DMS153 treated with DMSO at 0.1 percent for 48 hours (cell line): ENCODE data around the gene MTPN.

ENCODE experiments used
- DNase-seq: peaks from one replicate; lab custom pipeline; 2025; ENCODE audit not compliant: unreplicated experiment; lab: John Stamatoyannopoulos, UW

MTPN gene

DNA sequence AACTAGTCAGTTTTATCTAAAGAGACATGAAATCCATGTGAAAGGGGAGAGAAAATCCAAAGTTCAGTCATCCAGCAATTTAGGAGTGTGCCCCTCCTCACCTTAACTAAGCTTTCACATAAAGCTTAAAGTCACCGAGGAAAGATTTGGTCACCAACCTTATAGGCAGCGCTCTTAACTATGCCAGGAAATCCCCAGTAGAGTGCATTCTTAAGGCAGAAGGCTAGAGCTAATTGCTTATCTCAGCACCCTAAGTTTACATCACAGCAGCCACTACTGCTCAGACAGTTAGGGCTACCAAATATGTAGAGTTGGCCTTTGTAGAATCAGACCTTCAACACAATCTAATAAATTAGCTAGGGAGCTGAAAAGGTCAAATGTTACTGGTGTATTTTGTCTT is 47.9 kb downstream of the MTPN start:
- DNase-seq: no peak

- no peak for DNase-seq
Measured at GRCh38 chr7:135928136-135928535, 49.0 kb downstream of the MTPN start.

GRCh38 chr7:135925210-135925609 is 51.9 kb downstream of the MTPN start:
- no peak for DNase-seq

DNA sequence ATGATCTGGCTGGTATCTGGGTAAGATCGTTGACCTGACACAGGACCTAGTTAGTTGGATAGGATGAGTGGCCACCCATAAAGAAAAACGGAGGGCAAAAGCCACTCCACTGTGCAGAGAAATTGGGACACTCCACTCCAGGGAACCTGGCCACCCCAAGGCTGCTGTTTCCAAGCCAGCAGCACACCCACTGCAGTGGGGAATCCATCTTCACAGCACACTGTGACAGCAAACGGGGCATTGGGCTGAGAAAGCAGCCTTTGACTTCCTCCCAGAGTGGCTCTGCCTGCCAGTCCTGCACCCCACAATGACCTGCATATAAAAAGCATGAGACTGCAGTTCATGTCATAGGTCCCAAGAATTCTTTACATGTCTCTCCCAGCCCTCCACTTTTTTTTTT is 52.9 kb downstream of the MTPN start:
- DNase-seq: no peak

DNA sequence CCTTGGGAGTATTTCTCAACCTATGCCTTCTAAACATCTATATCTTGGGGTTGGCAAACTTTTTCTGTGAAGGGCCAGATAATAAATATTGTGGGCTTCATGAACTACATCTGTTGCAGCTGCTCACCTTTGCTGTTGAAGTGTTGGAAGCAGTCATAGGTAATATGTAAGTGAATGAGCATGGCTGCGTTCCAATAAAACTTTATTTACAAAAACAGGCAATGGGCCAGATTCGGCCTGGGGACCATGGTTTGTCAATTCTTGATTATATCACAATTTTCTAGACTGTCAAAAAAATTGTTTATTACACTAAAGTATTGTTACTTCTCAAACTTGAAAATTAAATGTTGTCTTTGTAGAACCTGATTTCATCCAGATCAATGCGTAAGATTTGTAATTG is 54.9 kb downstream of the MTPN start:
- no peak for DNase-seq

DNA sequence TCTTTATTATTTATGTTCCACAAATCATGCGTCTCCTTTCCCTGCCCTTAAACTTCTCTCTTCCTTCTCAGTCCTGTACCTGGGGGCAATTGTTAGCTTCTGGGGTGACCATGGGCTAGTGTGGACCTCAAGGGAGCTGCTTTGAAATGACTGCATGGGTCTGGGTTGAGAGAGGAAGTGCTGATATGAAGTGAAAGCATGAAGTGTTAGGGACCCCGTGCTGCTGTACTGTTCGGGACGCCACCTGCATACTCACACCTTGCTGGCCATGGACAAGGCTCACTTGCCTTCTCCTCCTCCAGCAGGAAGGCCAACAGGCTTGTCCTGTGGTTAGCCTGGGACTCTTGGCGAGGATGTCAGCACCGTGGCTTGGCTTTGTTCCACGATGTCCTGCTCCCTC is 56.7 kb downstream of the MTPN start:
- no peak for DNase-seq

GRCh38 chr7:135919071-135919841 is 57.9 kb downstream of the MTPN start:
- no peak for DNase-seq

GRCh38 chr7:135918134-135918533 is 59.0 kb downstream of the MTPN start:
- DNase-seq: no peak

- no peak for DNase-seq
Measured at GRCh38 chr7:135917721-135918120, 59.4 kb downstream of the MTPN start.

DNA sequence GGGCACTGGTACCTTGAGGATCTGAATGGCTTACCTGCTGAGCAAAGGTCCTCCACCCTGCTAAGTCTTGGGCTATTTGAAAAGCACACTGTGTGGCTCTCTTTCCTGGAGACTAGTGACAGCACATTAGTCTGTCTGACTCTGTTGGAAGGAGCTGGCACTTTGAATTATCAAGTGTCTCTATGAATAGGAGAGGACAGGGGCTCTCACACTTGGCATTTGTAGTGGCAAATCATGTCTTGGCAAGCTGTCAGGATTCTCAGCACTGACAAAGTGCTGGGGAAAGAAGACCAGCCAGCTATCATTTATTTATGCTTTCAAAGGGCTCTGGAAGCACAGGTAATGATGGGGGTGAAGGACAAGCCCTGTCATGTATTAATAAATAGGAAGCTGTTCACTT is 62.8 kb downstream of the MTPN start:
- no peak for DNase-seq

DNA sequence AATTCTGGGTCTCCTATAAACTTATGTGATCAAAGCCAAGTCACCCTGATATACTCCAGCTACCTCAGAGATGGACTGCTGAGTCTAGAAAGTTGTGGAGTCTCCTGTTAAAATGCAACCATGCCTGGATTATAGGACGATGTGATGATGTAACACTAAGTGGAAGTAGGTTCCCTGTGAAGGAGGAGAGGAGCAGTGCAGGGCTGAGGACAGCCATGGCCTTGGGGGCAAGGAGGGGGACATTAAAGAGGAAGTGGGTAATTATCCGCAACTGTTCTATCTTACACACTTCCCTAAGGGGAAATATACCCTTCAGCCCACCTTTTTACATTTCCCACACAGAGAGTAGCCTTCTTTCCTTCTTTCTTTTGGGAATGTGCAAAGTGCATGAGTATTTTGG is 63.8 kb downstream of the MTPN start:
- no peak for DNase-seq

- no peak for DNase-seq
Measured at GRCh38 chr7:135911099-135911498, 66.1 kb downstream of the MTPN start.

GRCh38 chr7:135910393-135911036 is 66.6 kb downstream of the MTPN start:
- DNase-seq: no peak

- DNase-seq: no peak
Measured at GRCh38 chr7:135905858-135906257, 71.3 kb downstream of the MTPN start.

GRCh38 chr7:135905355-135905754 is 71.8 kb downstream of the MTPN start:
- DNase-seq: no peak

DNA sequence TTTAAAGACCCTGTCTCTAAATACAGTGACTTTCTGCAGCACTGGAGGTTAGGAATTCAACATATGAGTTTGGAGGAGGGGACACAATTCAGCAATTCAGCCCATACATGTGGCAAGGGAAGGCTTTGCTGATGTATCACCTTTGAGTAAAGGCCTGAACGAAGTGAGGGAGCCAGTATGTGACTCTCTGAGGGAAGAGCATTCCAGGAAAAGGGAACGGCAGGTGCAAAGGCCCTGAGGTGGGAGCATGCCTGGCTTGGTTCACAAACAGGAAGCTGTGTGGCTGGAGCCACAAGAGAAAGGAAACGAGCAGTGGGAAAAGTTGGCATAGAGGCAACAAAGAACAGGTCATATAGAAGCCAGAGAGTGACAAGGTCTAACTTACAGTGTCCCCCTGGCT is 72.9 kb downstream of the MTPN start:
- no peak for DNase-seq

GRCh38 chr7:135901585-135902540 is 75.3 kb downstream of the MTPN start:
- no peak for DNase-seq

GRCh38 chr7:135900065-135900546 is 77.1 kb downstream of the MTPN start:
- no peak for DNase-seq

DNA sequence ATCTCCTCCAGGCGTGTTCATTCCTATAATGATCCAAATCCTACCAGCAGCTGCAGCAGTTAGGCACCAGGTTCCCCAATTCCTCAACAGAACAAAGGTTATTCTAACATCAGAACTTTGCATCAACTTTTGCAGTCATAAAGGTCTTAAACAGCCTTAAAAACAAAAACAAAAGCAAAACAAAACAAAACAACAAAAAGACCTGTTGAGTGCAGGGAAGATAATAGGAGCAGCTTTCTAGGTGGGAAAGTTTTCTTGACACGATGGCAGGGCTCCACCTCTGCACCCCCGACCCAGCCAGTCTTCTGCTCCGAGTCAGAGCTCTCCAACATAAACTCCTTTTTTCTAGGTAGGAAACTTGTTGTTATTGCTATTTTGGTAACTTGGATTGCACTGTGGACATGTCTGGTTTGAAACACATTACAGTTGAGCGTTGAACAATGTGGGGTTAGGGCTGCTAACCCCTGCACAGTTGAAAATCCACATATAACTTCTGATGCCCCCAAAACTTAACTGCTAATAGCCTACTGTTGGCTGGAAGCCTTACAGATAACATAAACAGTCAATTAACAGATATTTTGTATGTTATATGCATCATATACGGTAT is 77.6 kb downstream of the MTPN start:
- no peak for DNase-seq

DNA sequence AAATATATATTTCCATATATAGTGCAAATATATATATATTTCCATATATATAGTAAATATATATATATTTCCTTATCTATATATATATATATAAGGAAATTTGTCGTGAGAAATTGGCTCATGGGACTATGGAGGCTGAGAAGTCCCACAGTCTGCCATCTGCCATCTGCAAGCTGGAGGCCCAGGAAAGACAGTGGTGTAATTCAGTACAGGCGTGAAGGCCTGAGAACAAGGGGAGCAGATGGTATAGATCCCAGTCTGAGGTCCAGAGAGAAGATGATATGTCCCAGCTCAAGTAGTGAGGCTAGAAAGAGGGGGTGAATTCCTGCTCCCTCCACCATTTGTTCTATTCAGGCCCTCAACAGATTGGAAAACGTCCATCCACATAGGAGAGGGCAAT is 78.9 kb downstream of the MTPN start:
- no peak for DNase-seq

DNA sequence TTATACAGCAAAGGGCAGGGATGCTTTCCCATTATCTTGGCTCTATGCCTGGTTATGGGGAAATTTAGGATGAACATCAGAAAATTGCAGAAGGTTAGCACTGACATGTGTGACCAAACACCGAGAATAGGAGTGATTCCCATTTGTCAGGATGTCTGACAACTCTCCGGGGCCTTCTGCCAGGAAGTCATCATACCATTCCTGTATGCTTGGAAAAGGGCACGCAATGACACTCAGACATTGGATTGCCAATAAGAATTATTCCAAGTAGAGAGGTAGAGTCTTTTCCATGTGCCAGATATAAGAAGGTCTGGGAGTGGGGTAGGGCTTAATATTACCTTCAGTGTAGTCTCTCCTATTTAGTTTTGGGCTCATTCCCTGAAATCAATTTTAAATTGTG is 82.3 kb downstream of the MTPN start:
- DNase-seq: no peak
